ENCODE measurements around the gene GRHL1. TPM values are rescaled to one million over a fixed set of nuclear protein-coding genes. Genes with fewer than 3 reads are reported as not detected.

The GRHL1 gene
- total and polyA plus RNA-seq, 10 donors: 0.20 to 3.0 (median 1.2) TPM

GRCh38 chr2:10001586-10001985, 50.1 kb downstream of the GRHL1 start:
- no peaks in the 10 kb centered on the region for H3K9me3 ChIP-seq
- H3K4me1 ChIP-seq: peaks cover 0 to 8% (median under 1%) of the 10 kb centered on the region in 6 donors
- TF ChIP-seq, protein P1, sequence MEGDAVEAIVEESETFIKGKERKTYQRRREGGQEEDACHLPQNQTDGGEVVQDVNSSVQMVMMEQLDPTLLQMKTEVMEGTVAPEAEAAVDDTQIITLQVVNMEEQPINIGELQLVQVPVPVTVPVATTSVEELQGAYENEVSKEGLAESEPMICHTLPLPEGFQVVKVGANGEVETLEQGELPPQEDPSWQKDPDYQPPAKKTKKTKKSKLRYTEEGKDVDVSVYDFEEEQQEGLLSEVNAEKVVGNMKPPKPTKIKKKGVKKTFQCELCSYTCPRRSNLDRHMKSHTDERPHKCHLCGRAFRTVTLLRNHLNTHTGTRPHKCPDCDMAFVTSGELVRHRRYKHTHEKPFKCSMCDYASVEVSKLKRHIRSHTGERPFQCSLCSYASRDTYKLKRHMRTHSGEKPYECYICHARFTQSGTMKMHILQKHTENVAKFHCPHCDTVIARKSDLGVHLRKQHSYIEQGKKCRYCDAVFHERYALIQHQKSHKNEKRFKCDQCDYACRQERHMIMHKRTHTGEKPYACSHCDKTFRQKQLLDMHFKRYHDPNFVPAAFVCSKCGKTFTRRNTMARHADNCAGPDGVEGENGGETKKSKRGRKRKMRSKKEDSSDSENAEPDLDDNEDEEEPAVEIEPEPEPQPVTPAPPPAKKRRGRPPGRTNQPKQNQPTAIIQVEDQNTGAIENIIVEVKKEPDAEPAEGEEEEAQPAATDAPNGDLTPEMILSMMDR (IDR thresholded peaks at IDR 0.05 in 8 of 11, conservative IDR thresholded peaks at IDR 0.05 in 3 of 11): no peak
- no peak for TF ChIP-seq POLR2AphosphoS5 (IDR thresholded peaks at IDR 0.05)
- no peak for TF ChIP-seq POLR2A (IDR thresholded peaks at IDR 0.05)
- no peak overlapping the region for H3K4me3 ChIP-seq
- no peak overlapping the region for H3K27ac ChIP-seq
- WGBS, 5 donors: 57 to 85% (median 74%) methylated on average over 5 of the region's 5 CpGs
- no peak for DNase-seq
- intact Hi-C loops (cut with DNase I; ENCODE audit: low total_unique reads): no loop called here
- peaks cover 0 to 7% (median 0%) of the 10 kb centered on the region in 7 donors for H3K27me3 ChIP-seq (replicated peaks in 1 of 7)
- H3K36me3 ChIP-seq: no peaks in the 10 kb centered on the region

DNA sequence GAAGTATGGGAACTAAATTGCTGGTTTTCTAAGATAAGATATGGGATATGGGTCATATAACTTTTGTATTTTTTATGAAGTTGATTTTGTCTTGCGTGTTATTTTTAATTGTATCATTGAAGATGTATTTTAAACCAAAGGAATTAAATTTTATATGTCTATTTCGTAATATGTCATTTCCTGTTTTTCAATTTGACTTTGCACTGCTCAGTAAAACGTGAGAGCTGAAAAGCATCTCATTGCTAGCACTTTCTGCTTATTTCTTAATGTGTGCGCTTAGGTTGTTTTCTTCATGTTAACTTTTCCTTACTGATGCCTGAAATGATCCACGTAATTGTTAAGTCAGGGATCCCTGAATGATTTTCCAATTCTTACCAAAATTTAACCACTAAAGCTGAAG, 50.6 kb downstream of the GRHL1 start:
- no peak overlapping the region for H3K4me3 ChIP-seq
- TF ChIP-seq, protein P1 (IDR thresholded peaks at IDR 0.05 in 8 of 11, conservative IDR thresholded peaks at IDR 0.05 in 3 of 11): no peak
- TF ChIP-seq POLR2AphosphoS5 (IDR thresholded peaks at IDR 0.05) (no peak), POLR2A (IDR thresholded peaks at IDR 0.05) (no peak)
- H3K27ac ChIP-seq: no peak overlapping the region
- no peaks in the 10 kb centered on the region for H3K36me3 ChIP-seq
- peaks cover 0 to 5% (median 1%) of the 10 kb centered on the region in 6 donors for H3K4me1 ChIP-seq
- no peak for DNase-seq
- H3K27me3 ChIP-seq (replicated peaks in 1 of 7): peaks cover 0 to 12% (median 0%) of the 10 kb centered on the region in 7 donors
- intact Hi-C loops (cut with DNase I; ENCODE audit: low total_unique reads): no loop called here
- 48 to 80% (median 68%) methylated on average over 5 of the region's 5 CpGs for WGBS, 5 donors
- no peaks in the 10 kb centered on the region for H3K9me3 ChIP-seq

DNA sequence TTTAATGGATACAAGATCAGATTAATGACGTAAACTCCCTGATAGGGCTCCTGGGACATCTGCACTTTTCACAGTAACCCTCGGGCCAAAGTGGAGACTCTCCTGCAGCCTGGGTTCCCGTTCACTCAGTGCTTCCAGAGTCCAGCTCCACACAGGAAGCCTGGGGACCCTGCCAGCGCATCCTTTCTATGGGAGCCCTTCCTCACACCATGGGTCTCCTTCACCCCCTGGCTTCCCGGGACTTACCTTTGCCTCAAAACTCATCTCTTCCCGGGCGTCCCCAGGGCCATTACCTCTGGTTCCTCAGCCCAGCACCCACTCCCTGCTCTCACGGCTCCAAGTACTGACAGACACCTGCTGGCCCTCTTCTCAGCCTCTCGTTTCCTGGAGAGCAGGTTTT, 51.2 kb downstream of the GRHL1 start:
- Histone ChIP-seq H3K4me1 (peaks cover 0 to 5% (median 0%) of the 10 kb centered on the region in 6 donors), H3K36me3 (no peaks in the 10 kb centered on the region), H3K4me3 (no peak overlapping the region), H3K27me3 (replicated peaks in 1 of 7) (peaks cover 0 to 12% (median 0%) of the 10 kb centered on the region in 7 donors), H3K9me3 (no peaks in the 10 kb centered on the region), H3K27ac (no peak overlapping the region)
- TF ChIP-seq, protein P1 (IDR thresholded peaks at IDR 0.05 in 8 of 11, conservative IDR thresholded peaks at IDR 0.05 in 3 of 11): no peak
- TF ChIP-seq POLR2AphosphoS5 (IDR thresholded peaks at IDR 0.05) (no peak), POLR2A (IDR thresholded peaks at IDR 0.05) (no peak)
- 91 to 98% (median 93%) methylated on average over 9 of the region's 9 CpGs for WGBS, 5 donors
- DNase-seq: no peak
- intact Hi-C loops (cut with DNase I; ENCODE audit: low total_unique reads): no loop called here

GRCh38 chr2:10003206-10004125, 52.0 kb downstream of the GRHL1 start:
- Histone ChIP-seq H3K4me3 (no peak overlapping the region), H3K36me3 (no peaks in the 10 kb centered on the region), H3K27me3 (replicated peaks in 1 of 7) (peaks cover 0 to 12% (median 0%) of the 10 kb centered on the region in 7 donors), H3K27ac (no peak overlapping the region), H3K9me3 (no peaks in the 10 kb centered on the region), H3K4me1 (peaks cover 0 to 5% (median 0%) of the 10 kb centered on the region in 6 donors)
- TF ChIP-seq POLR2AphosphoS5 (IDR thresholded peaks at IDR 0.05) (no peak), POLR2A (IDR thresholded peaks at IDR 0.05) (no peak)
- TF ChIP-seq, protein P1 (IDR thresholded peaks at IDR 0.05 in 8 of 11, conservative IDR thresholded peaks at IDR 0.05 in 3 of 11): no peak
- intact Hi-C loops (cut with DNase I; ENCODE audit: low total_unique reads): no loop called here
- no peak for DNase-seq
- 92 to 95% (median 94%) methylated on average over 20 of the region's 20 CpGs for WGBS, 5 donors
